DMS 273 (cell line): ENCODE results near the gene SLC12A3.

Experiments
- DNase-seq: peaks from one replicate; lab custom pipeline; 2025; ENCODE audit not compliant: unreplicated experiment; lab: John Stamatoyannopoulos, UW

Gene SLC12A3

DNA sequence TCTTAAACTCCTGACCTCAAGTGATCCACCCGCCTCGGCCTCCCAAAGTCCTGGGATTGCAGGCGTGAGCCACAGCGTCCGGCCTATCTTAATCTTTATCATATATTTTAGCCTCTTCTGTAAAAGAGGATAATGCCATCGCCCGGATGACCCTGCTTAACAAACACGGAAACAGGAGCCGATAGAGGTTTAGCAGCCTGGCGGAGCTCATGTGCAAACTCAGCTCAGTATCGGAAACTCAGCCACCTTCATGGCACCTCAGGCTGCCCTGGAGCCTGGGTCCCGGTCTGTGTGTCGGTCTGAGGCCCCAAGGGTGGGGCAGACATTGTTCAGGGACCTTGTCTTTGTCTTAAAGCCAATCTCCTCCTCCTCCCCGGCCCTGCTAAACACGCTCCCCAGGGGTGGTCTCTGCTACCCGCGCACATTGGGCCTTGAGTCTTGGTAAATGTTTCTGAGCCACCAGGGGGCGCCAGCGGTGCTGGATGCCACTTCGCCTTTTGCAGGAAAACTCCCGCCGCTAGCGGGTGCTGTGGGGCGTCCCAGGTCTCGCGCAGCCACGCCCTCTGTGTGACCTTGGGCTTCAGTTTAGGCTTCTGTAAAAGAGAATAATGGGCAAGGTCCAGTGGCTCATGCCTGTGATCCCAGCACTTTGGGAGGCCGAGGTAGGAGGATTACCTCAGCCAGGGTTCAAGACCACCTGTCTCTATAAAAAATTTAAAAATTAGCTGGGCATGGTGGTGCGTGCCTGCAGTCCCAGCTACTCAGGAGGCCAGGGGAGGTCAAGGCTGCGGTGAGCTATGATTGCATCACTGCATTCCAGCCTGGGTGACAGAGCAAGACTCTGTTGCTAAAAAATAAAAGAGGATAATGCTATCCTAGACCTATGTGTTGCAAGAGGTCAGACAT lies 99.5 kb downstream of the SLC12A3 start:
- DNase-seq: peak; percentile 71
